Cortex of kidney (tissue), 1 donor: ENCODE results near the gene EGLN3.
A peak's percentile ranks its signal among the peaks of the same experiment; 100 is the strongest.
"Not testable (repeated sequence)": the region's sequence is repeated elsewhere in the genome, so short reads cannot be mapped to it uniquely, and the experiment has no call there.

Source experiments
- DNase-seq: peaks from one replicate; lab custom pipeline; 2025; lab: John Stamatoyannopoulos, UW

Gene EGLN3

GRCh38 chr14:33950320-33951182 lies at the start of gene EGLN3:
Gene EGLN3 (minus strand): TSS chr14:33951074. CDS start chr14:33950752, 322 bp downstream.
- peak; percentile 52 for DNase-seq

- DNase-seq = no peak
These were observed 49.5 kb upstream of the EGLN3 start for GRCh38 chr14:34000396-34000795.

- DNase-seq = no peak
These were observed 49.0 kb upstream of the EGLN3 start for GRCh38 chr14:33999771-34000291.

GRCh38 chr14:33997611-33998010 lies 46.7 kb upstream of the EGLN3 start:
- DNase-seq = no peak

GRCh38 chr14:33996462-33996861 lies 45.6 kb upstream of the EGLN3 start:
- DNase-seq = no peak

GRCh38 chr14:33993246-33993645 lies 42.4 kb upstream of the EGLN3 start:
- DNase-seq = no peak

GRCh38 chr14:33992274-33993007 lies 41.6 kb upstream of the EGLN3 start:
- no peak for DNase-seq

- no peak for DNase-seq
These were observed 39.9 kb upstream of the EGLN3 start for GRCh38 chr14:33990790-33991189.

- DNase-seq = no peak
These were observed 36.7 kb upstream of the EGLN3 start for GRCh38 chr14:33987565-33988080.

GRCh38 chr14:33986804-33987203 lies 35.9 kb upstream of the EGLN3 start:
- no peak for DNase-seq

- no peak for DNase-seq
These were observed 34.4 kb upstream of the EGLN3 start for GRCh38 chr14:33985242-33985641.

- DNase-seq = no peak
These were observed 28.9 kb upstream of the EGLN3 start for GRCh38 chr14:33979613-33980276.

- no peak for DNase-seq
These were observed 28.2 kb upstream of the EGLN3 start for GRCh38 chr14:33978892-33979612.

- no peak for DNase-seq
These were observed 21.8 kb upstream of the EGLN3 start for GRCh38 chr14:33972583-33973081.

GRCh38 chr14:33969846-33970245 lies 19.0 kb upstream of the EGLN3 start:
- not testable (repeated sequence) for DNase-seq

GRCh38 chr14:33968722-33969121 lies 17.8 kb upstream of the EGLN3 start:
- DNase-seq = no peak

- no peak for DNase-seq
These were observed 16.3 kb upstream of the EGLN3 start for GRCh38 chr14:33967138-33967537.

GRCh38 chr14:33966276-33966675 lies 15.4 kb upstream of the EGLN3 start:
- DNase-seq = no peak

- DNase-seq = no peak
These were observed 13.9 kb upstream of the EGLN3 start for GRCh38 chr14:33964599-33965317.

- DNase-seq = no peak
These were observed 13.0 kb upstream of the EGLN3 start for GRCh38 chr14:33963892-33964291.

- not testable (repeated sequence) for DNase-seq
These were observed 11.6 kb upstream of the EGLN3 start for GRCh38 chr14:33962466-33962865.
